HUES64 (cell line): ENCODE data around the gene CASZ1.

Experiments
- H3K27ac ChIP-seq: 2 replicates; pipeline ENCODE4 v1.7.0; 2013; ENCODE audit warnings: low read depth, low read length, inconsistent platforms
- H3K27me3 ChIP-seq: 2 replicates; pipeline ENCODE4 v1.6.1; 2013; ENCODE audit warnings: mild to moderate bottlenecking, low read length; ENCODE audit not compliant: insufficient read depth
- H3K36me3 ChIP-seq: 2 replicates; pipeline ENCODE4 v1.6.1; 2013; ENCODE audit warnings: mild to moderate bottlenecking, low read length; ENCODE audit not compliant: insufficient read depth
- H3K4me1 ChIP-seq: 2 replicates; pipeline ENCODE4 v1.6.1; 2013; ENCODE audit warnings: mild to moderate bottlenecking, low read length, moderate library complexity; ENCODE audit not compliant: insufficient read depth
- H3K4me3 ChIP-seq: 2 replicates; pipeline ENCODE4 v1.5.1; 2013; ENCODE audit warnings: mild to moderate bottlenecking, low read length, moderate library complexity
- H3K9ac ChIP-seq: 2 replicates; pipeline ENCODE4 v1.6.1; 2013; ENCODE audit warnings: mild to moderate bottlenecking, low read depth, low read length
- H3K9me3 ChIP-seq: 2 replicates; pipeline ENCODE4 v1.6.1; 2013; ENCODE audit warnings: low read depth, low read length; ENCODE audit not compliant: insufficient read depth
- WGBS: fragments of 150-250, 120-280 bp; methylation state at CpG from one replicate; pipeline ENCODE4 v1.1.7; 2013; ENCODE audit warnings: missing lambda C conversion rate; 5-methylcytosine and 5-hydroxymethylcytosine counted together

Gene CASZ1

GRCh38 chr1:10721381-10722321 lies 74.8 kb downstream of the CASZ1 start:
- Histone ChIP-seq H3K4me3 (no peak overlapping the region), H3K27me3 (no peaks in the 10 kb centered on the region), H3K9ac (no peak overlapping the region), H3K27ac (no peak overlapping the region), H3K36me3 (no peaks in the 10 kb centered on the region), H3K9me3 (no peaks in the 10 kb centered on the region), H3K4me1 (peaks cover 23% of the 10 kb centered on the region)
- WGBS, result 69% methylated on average over 26 of the region's 26 CpGs

- WGBS, result 84% methylated on average over 12 of the region's 12 CpGs
- Histone ChIP-seq H3K36me3 (no peaks in the 10 kb centered on the region), H3K27me3 (no peaks in the 10 kb centered on the region)
These were observed 75.8 kb downstream of the CASZ1 start for GRCh38 chr1:10720635-10721034.

DNA sequence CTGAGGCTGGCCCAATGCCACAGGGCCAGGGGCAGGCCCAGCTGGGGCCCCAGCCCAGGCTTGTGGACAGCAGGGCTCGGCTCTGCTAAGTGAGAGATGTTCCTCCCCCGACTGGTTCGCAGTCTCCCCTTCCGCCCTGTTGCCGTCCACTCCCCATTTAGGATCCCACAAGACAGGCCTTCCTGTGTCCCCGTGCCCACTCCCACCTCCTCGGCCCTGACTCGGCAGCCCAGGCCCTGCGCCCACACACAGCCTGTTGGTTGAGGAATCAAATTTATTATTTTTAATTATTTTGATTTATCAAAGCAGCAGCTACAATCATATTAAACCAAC lies 78.4 kb downstream of the CASZ1 start:
- no peak overlapping the region for H3K4me3 ChIP-seq
- H3K27ac ChIP-seq, result no peak overlapping the region
- no peak overlapping the region for H3K9ac ChIP-seq
- no peaks in the 10 kb centered on the region for H3K27me3 ChIP-seq
- peaks cover 31% of the 10 kb centered on the region for H3K4me1 ChIP-seq
- no peaks in the 10 kb centered on the region for H3K9me3 ChIP-seq
- 89% methylated on average over 7 of the region's 9 CpGs for WGBS
- no peaks in the 10 kb centered on the region for H3K36me3 ChIP-seq

More at GRCh38 chr1:10720635-10721034, 75.8 kb downstream of the CASZ1 start:
- Histone ChIP-seq H3K27ac (no peak overlapping the region), H3K4me1 (peaks cover 28% of the 10 kb centered on the region), H3K9me3 (no peaks in the 10 kb centered on the region), H3K4me3 (no peak overlapping the region), H3K9ac (no peak overlapping the region)

DNA sequence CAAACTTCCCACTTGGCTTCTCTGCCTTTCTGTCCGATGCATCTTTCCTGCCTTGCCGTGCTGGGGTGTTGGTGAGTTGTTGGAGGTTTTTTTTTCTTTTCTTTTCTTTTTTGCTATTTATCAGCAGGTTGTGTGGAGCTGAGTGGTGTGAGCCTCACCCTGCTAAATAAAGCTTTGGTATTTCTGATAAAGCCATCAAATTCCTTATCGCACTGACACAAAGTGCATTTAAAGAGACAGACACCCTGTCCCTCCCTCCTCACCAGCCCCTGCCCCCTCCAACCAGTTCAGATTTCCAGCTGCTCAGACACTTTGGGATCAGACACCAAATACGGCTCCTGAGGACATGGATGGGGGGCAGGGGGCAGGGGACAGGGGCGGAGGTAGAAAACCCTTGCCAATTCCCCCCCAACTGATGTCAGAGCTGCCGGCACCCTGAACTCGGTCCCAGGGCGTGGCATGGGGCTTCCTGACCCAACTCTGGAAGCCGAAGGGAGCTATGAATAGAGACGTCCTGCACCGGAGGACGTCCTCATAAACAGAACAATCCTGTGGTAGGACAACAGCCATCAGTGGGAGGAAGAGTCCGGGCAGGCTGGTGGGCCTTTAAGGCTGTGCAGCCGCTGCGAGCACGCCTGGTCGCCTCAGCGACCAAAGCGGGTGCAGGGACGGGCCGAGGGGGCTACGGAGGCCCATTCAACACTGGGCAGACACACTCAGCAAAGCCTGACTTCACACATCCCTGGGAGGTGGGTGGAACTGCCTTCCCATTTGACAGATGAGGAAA lies 79.0 kb downstream of the CASZ1 start:
- H3K27ac ChIP-seq, result no peak overlapping the region
- H3K9me3 ChIP-seq, result no peaks in the 10 kb centered on the region
- no peak overlapping the region for H3K4me3 ChIP-seq
- H3K27me3 ChIP-seq, result no peaks in the 10 kb centered on the region
- H3K9ac ChIP-seq, result no peak overlapping the region
- WGBS, result 87% methylated on average over 20 of the region's 22 CpGs
- peaks cover 31% of the 10 kb centered on the region for H3K4me1 ChIP-seq
- H3K36me3 ChIP-seq, result no peaks in the 10 kb centered on the region

DNA sequence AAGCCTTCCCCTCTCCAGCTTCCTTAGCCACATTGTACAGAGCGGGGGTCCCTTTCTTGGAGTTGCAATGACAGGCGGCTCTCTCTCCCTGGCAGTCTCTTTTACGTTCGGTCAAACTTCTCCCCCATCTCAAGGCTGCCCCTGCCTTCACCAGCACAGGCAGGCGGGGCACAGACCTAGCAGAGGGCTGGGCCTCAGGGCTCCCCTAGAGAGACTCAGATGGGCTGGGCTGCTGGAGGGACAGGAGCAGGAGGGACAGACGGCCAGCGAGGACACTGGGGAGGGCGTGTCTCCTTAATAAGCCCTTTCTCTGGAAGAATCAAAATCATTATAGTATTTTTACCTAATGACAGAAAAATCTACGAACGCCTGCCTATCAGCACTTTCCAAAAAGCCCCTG lies 79.6 kb downstream of the CASZ1 start:
- Histone ChIP-seq H3K9me3 (no peaks in the 10 kb centered on the region), H3K27ac (no peak overlapping the region), H3K36me3 (no peaks in the 10 kb centered on the region), H3K4me3 (no peak overlapping the region), H3K4me1 (peaks cover 29% of the 10 kb centered on the region), H3K27me3 (no peaks in the 10 kb centered on the region), H3K9ac (no peak overlapping the region)
- WGBS, result 68% methylated on average over 10 of the region's 10 CpGs

DNA sequence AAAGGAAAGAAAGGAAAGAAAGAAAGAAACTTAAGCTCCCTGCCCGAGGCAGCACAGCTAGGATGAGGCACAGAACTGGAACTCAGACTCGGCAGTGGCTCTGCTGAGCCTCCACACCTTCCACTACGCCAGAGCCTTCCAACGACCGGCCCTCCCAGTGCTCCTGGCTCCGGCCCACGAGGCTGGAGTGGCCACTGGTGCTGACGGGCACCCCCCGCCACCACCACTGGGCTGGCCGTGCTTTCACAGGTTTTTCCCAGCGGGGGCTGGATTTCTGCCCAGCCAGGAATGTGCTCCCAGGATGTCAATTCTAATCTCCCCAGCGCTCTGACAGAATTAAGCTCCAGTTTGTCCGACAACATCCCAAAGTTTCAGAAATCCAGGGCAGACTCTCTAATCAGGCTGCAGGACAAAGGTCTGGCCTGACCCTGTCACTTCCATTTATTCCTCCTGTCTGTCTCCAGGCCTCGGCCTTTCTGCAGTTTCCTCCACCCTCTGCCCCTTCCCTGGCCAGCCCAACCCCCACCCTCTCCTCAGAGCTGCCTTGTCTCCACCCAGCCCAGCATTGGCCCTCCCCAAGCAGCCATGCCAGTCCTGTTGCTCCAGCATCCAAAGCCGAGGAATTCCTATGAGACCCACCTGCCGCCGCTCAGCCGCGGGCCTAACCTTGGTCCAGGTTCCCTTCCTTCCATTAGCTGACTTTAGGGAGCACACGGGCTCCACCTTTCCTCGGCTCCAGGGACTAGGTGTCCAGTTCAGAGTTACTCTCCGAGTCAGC lies 81.9 kb downstream of the CASZ1 start:
- WGBS, result 66% methylated on average over 22 of the region's 22 CpGs
- Histone ChIP-seq H3K9ac (no peak overlapping the region), H3K27ac (no peak overlapping the region)

GRCh38 chr1:10713614-10714013 lies 82.8 kb downstream of the CASZ1 start:
- peaks cover 32% of the 10 kb centered on the region for H3K4me1 ChIP-seq
- no peak overlapping the region for H3K9ac ChIP-seq
- H3K9me3 ChIP-seq, result no peaks in the 10 kb centered on the region
- H3K27me3 ChIP-seq, result no peaks in the 10 kb centered on the region
- WGBS, result 91% methylated on average over 7 of the region's 7 CpGs
- no peak overlapping the region for H3K4me3 ChIP-seq
- no peak overlapping the region for H3K27ac ChIP-seq
- H3K36me3 ChIP-seq, result no peaks in the 10 kb centered on the region

More for the DNA sequence above, 81.9 kb downstream of the CASZ1 start:
- Histone ChIP-seq H3K27me3 (no peaks in the 10 kb centered on the region), H3K9me3 (no peaks in the 10 kb centered on the region), H3K4me1 (peaks cover 26% of the 10 kb centered on the region), H3K4me3 (no peak overlapping the region), H3K36me3 (no peaks in the 10 kb centered on the region)

DNA sequence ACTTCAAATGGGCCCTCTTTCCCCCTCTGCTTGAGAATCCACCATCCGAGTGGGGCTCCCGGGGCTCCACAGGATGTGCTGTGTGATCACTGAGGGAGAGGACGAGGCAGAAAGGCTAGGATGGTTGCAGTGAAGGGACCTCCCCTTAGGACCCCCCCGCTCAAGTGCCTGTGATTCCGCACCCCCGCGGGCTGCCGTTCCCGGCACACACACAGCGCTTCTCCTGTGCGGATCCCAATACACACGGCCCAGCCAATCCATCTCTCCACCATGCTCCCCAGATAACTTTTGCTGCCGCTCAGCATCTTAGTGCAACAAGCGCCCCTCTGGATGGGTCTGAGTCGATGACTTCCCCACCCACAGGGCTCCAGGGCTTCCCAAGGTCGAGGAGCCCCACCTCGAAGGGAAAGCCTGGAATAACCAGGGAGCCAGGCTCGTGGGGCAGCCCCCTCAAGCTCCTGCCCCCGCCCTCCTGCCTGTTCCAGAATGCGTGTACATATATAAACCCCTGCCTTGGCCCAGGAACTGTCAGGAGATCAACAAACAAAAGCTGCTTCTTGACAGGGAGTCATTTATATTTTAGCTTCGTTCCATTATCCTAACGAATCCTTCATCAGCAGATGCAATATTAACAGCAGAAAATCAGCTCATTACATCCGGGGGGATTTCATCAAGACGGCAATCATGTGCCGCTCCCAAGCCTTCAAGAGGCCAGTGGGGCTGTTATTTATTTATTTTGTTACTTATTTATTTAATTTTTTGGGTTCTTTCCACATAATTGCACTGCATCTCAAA lies 83.7 kb downstream of the CASZ1 start:
- Histone ChIP-seq H3K27me3 (no peaks in the 10 kb centered on the region), H3K4me3 (no peak overlapping the region), H3K36me3 (no peaks in the 10 kb centered on the region), H3K27ac (no peak overlapping the region), H3K9me3 (no peaks in the 10 kb centered on the region), H3K9ac (no peak overlapping the region), H3K4me1 (peaks cover 32% of the 10 kb centered on the region)
- 80% methylated on average over 24 of the region's 25 CpGs for WGBS

DNA sequence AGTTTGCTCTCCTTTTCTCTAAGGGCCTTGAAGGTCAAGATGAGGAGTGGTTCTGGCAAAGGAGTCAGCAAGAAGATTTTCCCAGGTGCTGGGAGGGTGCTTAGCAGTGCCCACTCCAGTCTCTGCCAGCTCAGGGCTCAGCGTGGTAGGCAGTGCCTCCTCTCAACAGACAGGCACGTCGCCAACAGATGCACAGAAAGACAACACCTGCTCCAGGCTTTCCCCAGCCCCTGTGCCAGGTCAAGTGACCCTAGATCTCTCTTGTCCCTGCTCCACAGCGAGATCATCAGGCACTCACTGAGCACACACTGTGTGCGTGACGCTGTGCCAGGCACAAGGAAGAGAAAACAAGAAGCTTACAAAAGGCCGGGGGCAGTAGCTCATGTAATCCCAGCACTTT lies 86.0 kb downstream of the CASZ1 start:
- Histone ChIP-seq H3K36me3 (no peaks in the 10 kb centered on the region), H3K9ac (no peak overlapping the region), H3K27me3 (peaks cover 1% of the 10 kb centered on the region; the same call in 1 of the 2 replicates), H3K27ac (no peak overlapping the region), H3K4me1 (peaks cover 19% of the 10 kb centered on the region; the same call in 1 of the 2 replicates), H3K4me3 (no peak overlapping the region), H3K9me3 (no peaks in the 10 kb centered on the region)
- WGBS, result 96% methylated on average over 7 of the region's 7 CpGs

GRCh38 chr1:10709646-10710045 lies 86.8 kb downstream of the CASZ1 start:
- Histone ChIP-seq H3K4me3 (peak overlapping the region; percentile 7; the same call in 1 of the 2 replicates), H3K27me3 (peaks cover 10% of the 10 kb centered on the region), H3K27ac (no peak overlapping the region; the same call in 1 of the 2 replicates), H3K36me3 (no peaks in the 10 kb centered on the region), H3K9ac (no peak overlapping the region), H3K4me1 (peaks cover 21% of the 10 kb centered on the region; the same call in 1 of the 2 replicates), H3K9me3 (no peaks in the 10 kb centered on the region)
- 50% methylated on average over 19 of the region's 19 CpGs for WGBS
